Measurements from ENCODE around the gene POLR2E.

The POLR2E gene

DNA sequence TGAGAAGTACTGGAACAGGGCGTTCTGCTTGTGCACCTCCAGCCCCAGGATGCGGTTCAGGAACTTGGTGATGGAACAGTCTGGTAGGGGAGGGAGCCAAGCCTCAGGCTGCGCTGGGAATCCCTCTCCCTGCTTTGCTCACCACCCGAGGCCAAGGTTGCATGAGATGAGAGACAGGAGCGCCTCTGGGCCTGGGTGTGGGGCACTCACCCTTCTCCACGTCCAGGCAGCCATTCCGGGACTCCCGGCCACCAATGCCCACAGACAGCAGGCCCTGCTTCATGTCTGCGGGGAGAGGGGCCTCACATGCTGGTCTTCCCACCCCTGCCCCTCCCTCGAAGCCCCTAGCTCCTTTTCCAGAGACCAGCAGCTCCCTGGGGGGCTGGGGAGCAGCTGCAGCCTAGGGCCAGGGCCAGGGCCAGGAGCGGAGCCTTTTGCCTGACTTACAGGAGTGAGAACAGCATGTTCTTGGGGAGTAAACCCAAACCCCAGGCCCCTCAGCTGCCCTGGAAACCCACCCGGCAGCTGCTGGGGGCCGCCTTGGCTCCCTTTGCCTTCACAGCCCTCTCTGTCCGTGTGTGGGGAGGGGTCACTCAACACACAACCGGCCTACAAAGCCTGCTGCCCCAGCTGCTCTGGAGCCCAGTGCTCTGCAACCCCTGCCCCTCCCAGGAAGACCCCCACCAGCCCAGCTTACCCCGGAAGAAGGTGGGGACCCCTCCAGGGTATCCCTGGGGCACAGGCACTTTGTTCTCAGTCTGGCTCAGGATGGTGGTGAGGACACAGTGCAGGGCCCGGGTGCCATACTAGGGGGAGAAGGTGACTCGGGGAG, 15.8 kb upstream of the POLR2E start:
- no peak for DNase-seq (ENCODE audit: low read depth)

DNA sequence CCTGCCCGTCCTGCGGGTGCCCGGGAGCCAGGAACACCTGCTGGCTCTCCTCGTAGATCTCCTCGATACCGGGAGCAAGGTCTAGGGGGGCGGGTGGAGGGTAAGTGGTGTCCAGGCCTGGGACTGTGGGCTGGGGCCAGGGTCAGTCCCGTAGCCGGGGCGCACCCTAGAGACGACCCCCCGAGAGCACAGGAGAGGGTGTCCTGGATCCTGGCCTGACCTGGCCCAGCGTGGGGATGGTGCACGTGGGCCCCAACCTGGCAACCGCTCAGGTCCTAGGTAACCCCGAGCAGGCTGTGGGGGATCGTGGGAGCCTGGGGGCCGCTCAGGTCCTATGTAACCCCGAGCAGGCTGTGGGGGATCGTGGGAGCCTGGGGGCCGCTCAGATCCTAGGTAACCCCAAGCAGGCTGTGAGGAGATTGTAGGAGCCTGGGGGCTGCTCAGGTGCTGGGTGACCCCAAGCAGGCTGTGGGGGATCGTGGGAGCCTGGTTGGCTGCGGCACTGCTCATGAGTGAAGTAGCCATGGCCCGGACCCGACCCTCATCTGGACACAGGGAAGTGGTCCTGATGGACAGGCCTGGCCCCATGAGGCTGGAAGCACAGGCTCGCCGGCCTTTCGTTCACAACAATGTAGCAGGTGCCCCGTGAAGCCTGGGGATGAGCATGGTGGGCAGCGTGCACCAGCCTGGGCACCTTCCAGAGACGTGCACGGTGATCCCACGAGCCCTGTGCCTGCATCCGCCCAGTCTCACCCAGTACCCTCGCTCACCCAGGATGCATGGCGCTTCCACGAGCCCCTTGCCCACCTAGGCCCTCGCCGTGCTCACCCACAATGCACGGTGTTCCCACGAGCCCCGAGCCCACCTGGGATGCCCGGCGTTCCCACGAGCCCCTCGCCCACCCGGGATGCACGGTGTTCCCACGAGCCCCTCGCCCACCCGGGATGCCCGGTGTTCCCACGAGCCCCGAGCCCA, 14.8 kb upstream of the POLR2E start:
- no peak for DNase-seq (ENCODE audit: low read depth)

DNA sequence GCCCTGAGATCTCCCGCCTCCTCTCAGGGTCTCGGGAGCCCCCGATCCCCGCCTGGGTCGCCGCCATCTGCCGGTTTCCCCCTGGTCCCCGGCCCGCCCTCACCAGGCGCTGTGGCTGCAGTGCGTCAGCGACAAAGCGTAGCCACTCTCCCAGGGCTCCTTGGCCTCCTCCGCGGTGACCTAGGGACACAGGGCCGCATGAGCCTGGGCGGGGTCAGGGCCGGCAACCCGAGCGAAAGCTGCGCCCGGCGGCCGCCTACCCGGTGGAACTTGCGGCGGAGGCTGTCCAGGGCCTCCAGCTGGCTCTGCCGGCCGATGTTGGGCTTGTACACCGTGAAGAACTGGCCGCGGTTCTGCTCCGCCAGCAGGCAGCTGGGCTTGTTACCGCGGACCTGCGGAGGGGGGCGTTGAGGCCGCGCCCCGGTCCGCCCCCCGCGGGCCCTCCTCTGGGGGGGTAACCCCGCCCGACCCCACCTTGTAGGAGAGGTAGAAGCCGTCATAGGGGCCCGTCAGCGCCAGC, 13.9 kb upstream of the POLR2E start:
- DNase-seq (ENCODE audit: low read depth): no peak

DNA sequence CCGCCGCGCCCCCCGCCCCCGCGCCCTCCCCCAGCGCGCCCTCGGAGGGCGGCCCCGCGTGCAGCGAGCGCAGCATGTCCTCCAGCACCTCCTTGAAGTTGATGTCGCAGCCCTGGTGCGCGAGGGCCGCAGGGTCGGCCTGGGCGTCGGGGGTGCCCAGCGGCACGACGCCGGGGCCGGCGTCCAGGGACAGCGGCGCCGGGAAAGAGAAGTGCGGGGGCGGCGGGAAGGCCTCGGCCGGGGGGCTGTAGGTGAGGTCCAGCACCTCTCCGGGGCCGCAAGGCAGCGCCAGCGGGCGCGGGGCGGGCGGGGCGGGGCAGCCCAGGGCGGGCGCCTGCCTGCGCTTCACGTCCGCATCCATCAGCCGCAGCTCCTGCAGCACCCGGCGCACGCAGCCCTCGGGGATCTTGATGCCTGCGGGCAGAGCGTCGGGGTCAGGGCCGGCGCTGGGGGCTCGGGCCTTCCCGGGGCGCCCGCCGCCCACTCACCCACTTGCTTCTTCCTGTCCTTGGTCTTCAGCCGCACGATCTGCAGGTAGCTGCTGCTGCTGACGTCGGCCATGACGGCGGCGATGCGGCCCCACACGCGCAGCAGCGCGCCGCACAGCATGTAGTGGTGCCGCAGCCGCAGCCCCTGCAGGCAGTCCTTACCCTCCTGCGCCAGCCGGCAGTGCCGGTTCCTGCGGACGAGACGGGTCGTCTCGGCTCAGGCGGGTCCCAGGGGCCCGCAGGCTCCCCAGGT, 13.3 kb upstream of the POLR2E start:
- no peak for DNase-seq (ENCODE audit: low read depth)

DNA sequence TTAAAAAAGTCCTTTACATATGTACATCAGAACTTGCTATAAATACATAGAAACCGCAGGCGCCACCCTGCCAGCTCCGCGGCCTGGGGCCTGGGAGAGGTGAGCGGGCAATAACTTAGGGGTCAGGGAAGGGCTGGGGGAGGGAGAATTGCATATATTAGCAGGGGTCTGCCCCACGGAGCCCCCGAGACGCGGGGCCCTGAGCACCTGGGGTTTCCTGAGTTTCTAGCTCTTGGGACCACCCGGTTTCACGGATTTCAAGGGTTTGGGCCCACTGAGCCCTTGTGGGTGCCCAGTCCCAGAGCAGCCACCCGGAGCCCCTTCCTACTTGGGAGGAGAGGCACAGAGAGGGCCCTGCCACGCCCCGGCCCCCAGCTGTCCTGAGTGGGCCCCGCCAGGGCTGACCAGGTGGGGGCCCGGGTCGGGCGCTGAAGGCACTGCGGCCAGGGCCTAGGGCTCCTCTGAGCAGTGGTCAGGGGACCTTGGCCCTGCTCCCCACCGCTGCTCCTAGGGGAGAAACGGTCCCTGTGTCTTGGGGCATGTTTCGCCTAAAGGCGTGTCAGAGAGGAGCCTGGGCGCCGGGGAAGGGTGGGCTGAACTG, 12.6 kb upstream of the POLR2E start:
- DNase-seq (ENCODE audit: low read depth): no peak

DNA sequence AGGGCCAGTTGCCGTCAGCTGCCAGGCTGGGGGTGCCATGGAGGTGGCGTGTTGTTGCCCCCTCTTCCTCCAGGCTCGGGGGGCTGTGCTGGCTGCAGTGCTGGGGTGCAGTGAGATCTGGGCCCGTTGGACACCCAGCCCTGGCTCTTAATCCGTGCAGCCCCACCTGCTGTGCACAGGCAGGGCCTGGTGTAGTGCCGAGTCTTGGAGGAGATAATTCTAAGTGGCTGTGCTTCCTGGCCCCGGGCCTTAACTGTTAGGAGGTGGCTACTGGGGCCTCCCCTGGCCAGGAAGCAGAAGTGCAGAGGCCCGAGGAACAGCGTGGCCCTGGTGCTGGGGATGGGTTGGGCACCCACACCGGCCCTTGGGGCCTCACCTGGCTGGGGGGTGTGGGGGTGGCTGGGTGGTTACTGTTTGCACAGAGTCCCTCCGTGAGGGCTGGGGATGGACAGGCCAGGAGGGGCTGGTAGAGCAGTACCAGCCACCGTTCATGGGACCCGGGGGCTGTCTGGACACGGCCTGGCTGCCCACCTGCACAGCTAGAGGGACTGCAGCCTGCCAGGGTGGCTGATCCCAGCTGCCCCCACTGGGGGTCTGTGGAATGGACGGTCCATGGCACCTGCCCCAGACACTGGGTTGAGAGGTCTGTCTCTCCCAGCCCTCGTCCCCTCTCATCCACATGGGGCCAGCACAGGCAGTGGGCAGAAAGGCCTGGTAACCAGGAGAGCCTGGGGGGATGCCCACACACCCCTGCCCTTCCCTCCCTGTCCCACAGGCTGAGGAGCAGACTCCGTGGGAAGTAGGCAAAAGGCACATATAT, 11.9 kb upstream of the POLR2E start:
- no peak for DNase-seq (ENCODE audit: low read depth)

DNA sequence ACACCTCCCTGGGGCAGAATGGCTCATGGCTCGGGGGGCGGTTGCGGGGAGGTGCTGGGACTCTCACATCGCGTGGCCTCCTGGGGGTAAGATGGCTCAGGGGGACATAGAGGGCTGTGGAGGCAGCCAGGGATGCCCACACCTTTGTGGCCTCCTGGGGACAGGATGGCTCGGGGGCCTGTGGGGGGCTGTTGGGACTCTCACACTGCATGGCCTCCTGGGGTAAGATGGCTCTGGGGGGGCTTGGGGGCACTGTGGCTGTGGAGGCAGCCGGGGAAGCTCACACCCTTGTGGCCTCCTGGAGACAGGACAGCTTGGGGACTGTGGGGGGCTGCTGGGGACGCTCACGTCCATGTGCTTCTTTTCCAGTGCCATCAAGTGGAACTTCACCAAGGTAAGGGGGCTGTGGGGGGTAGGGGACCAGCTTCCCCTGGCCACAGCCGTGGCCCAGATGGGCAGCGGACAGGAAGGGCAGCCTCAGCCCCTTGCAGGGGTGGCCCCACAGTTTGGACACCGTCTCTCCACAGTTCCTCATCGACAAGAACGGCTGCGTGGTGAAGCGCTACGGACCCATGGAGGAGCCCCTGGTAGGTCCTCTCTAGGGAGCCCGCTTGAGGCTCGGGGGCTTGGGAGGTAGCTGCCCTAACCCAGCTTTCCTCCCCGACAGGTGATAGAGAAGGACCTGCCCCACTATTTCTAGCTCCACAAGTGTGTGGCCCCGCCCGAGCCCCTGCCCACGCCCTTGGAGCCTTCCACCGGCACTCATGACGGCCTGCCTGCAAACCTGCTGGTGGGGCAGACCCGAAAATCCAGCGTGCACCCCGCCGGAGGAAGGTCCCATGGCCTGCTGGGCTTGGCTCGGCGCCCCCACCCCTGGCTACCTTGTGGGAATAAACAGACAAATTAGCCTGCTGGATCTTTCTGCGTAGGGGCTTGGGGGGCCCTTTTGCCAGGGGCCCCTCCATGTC, 11.0 kb upstream of the POLR2E start:
- DNase-seq (ENCODE audit: low read depth): no peak

DNA sequence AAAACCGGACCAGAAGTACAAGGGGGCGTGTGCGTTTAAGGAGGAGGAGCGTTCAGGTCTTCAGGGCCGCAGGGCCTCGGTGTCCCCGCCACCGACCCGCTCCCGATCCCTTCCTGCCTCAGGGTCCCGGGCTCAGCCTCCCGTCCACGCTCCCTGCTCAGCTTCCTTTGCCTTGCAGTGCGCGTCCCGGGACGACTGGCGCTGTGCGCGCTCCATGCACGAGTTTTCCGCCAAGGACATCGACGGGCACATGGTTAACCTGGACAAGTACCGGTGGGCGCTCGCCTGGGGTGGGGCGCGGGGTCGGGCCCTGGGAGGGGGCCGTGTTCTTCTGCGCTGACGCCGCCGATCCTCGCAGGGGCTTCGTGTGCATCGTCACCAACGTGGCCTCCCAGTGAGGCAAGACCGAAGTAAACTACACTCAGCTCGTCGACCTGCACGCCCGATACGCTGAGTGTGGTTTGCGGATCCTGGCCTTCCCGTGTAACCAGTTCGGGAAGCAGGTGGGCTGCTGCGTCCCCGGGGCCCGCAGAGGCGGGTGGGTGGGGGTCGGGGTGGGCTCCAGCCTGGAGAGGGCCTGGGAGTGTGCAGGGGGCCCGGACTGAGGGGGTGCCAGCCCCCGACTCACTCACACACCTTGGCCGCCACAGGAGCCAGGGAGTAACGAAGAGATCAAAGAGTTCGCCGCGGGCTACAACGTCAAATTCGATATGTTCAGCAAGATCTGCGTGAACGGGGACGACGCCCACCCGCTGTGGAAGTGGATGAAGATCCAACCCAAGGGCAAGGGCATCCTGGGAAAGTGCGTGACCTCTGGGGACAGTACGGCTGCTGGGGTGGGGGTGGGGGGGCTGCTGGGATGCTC, 10.1 kb upstream of the POLR2E start:
- no peak for DNase-seq (ENCODE audit: low read depth)

DNA sequence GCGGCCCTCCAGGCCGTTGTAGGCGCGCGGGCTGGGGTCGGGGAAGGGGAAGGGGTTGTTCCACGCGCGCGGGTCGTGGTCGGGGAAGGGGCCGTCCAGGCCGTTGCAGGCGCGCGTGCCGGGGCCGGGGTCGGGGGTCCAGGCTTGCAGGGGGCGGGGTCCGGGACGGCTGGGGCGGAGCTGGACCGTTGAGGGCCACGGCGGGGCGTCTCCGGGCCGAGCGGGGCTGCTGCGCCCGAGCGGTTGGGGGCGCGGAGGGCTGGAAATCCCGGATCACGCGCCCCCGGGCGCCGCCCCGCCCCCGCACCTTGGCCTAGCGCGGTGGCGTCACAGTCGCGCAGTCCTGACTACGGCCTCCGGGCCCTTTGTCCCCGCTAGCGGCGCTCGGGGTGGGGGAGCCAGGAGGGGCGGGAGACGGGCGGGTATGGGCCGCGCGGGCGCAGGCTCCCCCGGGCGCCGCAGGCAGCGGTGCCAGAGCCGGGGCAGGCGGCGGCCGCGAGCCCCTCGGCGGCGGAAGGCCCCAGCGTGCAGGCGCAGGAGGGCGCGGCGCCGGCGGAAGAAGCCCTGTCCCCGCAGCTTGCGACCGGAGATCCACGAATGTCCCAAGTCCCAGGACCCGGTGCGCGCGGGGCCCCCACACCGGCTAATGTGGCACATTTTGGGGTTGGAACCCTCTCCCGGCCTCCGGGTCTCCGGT, 9.3 kb upstream of the POLR2E start:
- no peak for DNase-seq (ENCODE audit: low read depth)

DNA sequence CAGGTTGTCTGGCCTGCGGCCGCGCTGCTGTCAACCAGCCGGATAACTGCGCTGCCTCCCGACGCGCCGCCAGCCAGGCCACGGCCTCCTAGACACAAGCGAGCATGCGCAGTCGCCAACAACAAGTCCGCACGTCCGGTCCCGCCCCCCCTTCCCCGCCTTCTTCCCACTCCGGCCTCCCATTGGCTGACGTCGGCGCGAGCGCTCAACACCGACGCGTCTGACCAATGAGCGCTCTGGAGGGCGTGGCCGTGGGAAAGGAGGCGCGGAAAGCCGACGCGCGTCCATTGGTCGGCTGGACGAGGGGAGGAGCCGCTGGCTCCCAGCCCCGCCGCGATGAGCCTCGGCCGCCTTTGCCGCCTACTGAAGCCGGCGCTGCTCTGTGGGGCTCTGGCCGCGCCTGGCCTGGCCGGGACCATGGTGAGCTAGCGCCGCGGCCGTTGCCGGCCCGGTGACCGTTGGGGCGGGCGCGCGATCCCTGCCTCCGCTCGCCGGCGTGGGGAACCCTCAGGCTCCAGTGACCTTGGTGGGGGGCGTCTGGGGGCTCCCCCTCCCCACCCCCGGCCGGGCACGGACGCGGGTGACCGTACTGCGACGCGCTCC, 8.6 kb upstream of the POLR2E start, which contains the start of gene GPX4:
TSS of gene GPX4 (plus strand) at position 287 of the 603 bp plus-strand sequence. CDS start at position 337, 50 bp downstream.
- DNase-seq (ENCODE audit: low read depth): peak; percentile 97

DNA sequence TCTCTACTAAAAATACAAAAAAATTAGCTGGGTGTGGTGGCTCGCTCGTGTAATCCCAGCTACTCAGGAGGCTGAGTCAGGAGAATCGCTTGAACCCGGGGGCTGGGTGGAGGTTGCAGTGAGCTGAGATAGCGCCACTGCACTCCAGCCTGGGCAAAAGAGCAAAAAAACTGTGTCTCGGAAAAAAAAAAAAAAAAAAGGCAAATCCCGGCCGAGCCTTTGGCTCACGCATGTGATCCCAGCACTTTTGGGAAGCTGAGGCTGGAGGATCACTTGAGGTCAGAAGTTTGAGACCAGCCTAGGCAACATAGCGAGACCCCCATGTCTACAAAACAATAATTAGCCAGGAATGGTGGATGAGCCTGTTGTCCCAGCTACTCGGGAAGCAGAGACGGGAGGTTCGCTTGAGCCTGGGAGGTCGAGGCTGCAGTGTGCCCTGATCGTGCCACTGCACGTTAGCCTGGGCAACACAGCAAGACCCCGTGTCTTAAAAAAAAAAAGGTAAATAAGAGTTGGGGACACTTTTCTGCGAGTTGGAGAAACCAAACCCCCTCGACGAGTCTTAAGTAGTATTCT, 8.0 kb upstream of the POLR2E start:
- DNase-seq (ENCODE audit: low read depth): no peak

DNA sequence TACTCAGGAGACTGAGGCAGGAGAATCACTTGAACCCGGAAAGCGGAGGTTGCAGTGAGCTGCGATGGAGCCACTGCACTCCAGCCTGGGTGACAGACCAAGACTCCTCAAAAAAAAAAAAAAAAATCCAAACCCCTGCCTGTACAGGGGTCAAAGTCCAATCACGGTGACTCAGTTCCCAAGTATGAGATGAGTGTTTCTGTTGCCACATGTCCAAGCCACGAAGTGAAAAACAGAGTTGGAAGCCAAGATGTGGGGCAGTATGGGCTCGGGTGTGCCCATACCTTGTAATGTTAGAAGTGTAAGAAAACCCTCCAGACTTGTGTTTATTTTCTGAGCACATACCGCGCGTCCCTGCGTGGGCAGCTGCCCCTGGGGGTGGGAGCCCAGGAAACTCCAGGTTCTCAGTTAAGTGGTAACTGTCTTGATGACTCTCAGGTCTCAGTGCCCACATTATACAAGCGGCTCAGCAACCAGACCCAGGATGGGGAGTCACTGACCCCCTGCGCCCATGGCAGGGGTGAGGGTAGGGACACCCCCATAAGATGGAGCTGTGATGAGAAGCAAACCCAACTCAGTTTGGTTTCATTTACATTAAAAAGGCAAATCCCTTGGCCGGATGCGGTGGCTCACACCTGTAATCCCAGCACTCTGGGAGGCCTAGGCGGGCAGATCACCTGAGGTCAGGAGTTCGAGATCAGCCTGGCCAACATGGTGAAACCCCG, 7.4 kb upstream of the POLR2E start:
- no peak for DNase-seq (ENCODE audit: low read depth)

DNA sequence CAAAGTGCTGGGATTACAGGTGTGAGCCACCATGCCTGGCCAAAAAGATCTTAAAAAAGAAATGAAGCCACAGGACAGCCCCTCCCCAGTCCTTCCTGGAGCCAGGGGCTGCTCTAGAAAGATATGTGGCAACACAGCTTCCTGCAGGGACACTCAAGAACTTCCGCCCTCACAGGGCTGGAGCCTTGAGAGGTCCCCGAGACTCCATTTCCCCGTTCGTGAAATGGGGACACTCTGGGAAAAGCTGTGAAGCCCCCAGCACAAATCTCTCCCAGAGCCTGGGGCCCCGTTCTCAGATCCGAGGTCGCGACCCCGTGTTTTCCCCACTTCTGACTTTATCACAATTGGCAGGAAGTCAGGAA, 6.1 kb upstream of the POLR2E start:
- no peak for DNase-seq (ENCODE audit: low read depth)

DNA sequence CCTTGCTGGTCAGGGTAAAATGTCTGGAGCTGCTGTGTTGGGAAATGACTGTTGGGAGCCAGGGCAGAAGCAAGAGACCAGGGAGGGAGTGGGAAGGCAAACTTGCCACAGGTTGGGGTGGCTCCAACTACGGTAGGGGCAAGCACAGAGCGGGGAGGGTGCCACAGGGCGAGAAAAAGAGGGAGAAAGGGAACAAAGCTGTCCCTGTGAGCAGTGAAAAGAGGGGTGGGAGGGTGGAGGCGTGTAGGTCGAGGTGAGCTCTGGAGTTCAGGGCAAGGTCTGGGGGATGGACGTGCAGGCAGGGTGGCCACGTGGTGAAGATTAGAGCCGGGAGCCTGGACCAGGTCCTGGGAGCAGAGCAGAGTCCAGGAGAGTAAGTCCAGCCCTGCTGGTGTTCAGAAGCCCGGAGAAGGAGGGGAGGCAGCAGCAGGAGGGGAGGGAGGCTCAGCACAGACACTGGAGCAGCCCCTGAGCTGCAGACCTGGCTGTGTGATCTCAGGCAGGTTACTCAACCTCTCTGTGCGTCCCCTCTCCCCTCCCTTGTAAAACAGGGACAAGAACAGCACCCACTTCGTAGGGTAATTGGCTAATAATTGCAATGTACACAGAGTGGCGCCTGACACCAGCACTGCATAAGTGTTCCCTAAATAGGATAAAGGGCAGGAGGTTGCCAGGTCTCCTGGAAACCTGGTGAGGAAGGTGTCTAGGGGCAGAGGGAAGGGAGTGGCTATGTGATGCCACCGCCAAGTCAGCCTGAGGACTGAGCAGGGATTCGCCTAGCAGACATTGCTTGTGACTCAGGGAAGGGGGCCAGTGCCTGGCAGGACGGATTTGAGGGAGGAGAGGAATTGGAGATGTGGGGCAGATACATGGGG, 3.2 kb upstream of the POLR2E start:
- DNase-seq (ENCODE audit: low read depth): no peak

DNA sequence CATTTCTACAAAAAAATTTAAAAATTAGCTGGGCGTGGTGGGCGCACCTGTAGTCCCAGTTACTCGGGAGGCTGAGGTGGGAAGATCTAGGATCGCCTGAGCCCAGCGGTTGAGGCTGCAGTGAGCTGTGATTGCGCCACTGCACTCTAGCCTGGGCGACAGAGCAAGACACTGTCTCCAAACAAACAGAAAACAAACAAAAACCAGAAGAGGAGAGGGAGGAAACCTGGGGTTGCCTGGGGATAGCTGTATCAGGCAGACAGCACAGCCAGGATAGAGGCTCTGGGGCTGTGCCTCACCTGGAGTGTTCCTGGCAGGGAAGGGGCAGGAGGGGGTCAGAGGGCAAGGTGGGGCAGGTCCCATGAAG, 2.6 kb upstream of the POLR2E start:
- no peak for DNase-seq (ENCODE audit: low read depth)

DNA sequence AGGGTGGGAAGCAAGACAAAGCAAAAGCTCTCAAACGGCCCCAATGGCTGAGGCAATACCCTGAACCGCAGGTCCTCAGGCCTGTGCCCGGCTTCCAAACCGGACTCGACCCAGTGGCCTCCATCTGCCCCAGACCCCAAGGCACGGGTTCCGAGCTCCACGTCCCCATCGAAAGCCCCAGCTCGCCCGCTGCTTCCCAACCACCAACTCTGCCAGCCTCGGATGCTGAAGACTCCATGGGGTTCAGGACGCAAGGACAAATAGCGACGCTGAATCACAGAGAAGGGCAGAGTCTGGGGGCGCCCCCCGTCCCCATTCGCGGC, 559 bp downstream of the POLR2E start:
- DNase-seq (ENCODE audit: low read depth): no peak
